Cardiac ventricle fibroblast (primary cell): Measurements from ENCODE around the gene PRPF39. TPM values are rescaled to one million over a fixed set of nuclear protein-coding genes. Genes with fewer than 3 reads are reported as not detected.

Experiments used
- total RNA-seq: library from RNA; depleted of rRNA; stranded (reverse); fragments of >200 nt; gene quantifications from 2 replicates; pipeline ENCODE4 v1.2.3, GENCODE V29; 2015

PRPF39 gene
- 11.5 and 13.0 TPM in 2 replicates for total RNA-seq

GRCh38 chr14:45083976-45084722, at the start of gene PRPF39:
TSS of gene PRPF39 (plus strand) at chr14:45084116. CDS start at chr14:45095240, 11,124 bp downstream.

GRCh38 chr14:45134051-45134958, 50.4 kb downstream of the PRPF39 start, which contains the start of gene FKBP3:
TSS of gene FKBP3 (minus strand) at chr14:45134481. CDS start at chr14:45134456, 25 bp downstream.

GRCh38 chr14:45135659-45136395, 51.9 kb downstream of the PRPF39 start, which contains the start of gene FANCM:
TSS of gene FANCM (plus strand) at chr14:45135930. CDS start at chr14:45136032, 102 bp downstream.

Other genes starting within 250 kb of the PRPF39 start
- gene KLHL28, start 122.2 kb upstream of the PRPF39 start, total RNA-seq = 7.4 TPM in 2 replicates
- 12.4 and 12.5 TPM in 2 replicates for gene TOGARAM1, start 121.9 kb upstream of the PRPF39 start, total RNA-seq
- gene FKBP3, start 50.4 kb downstream of the PRPF39 start, total RNA-seq = 25.8 and 30.8 TPM in 2 replicates
- 2.7 and 3.5 TPM in 2 replicates for gene FANCM, start 51.8 kb downstream of the PRPF39 start, total RNA-seq
- gene MIS18BP1, start 169.1 kb downstream of the PRPF39 start, total RNA-seq = 14.5 and 18.3 TPM in 2 replicates